ENCODE data around the gene CHN1.

The CHN1 gene

DNA sequence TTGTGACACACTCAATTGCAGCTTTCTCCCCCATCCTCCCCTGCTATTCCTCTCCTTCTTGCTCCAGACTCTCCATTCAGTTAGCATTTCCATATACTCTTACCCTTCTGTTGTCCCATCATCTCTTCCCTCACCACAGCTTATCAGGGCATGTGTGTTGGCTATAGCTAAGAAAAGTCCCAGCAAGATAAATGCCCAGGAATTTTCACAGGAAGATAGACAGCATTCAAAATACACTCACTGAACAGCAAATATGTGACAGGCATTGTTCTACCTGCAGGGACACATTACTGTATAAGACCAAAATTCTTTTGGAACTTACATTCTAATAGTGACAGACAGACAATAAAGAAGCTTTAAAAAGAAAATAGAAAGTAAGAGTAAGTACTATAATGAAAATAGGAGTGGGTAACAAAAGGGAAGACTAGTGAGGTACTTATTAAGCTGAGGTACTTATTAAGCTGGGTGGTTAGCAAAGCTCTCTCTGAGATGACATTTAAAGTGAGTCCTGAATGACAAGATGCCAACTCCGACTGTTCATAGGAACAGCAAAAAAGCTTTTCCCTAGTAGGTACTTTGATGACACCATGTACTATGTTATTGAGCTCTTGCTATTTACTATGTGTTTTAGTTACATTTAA is 86.2 kb downstream of the CHN1 start:
- DNase-seq: no peak

DNA sequence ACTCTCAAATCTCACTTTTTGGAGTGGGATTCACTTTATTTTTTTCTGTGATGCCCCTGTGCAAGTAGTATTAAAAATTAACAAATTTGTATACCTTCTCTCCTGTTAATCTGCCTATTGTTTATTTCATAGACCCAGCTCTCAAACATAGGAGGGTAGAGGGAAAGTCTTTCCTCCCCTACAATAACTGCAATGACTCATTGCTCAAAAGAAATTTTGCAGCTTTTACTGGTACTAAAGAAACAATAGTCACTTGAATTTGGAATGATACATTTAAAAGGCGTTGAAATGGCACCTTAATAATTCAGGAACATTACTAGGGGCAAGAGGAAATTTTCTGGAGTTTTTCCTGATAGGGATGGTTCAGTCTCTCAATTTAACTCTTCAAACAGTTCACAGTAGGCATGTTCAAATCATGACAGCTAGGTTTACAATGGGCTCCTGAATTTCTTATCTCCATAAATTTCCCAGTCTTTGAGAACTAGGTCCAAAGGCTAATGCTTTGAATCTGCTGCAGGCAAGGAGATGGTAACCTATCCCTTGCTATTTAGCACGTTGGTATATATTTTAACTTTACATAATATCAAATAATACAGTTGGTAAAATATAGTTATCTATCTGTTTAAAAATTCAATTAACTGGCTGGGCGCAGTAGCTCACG is 88.8 kb downstream of the CHN1 start:
- DNase-seq: no peak

DNA sequence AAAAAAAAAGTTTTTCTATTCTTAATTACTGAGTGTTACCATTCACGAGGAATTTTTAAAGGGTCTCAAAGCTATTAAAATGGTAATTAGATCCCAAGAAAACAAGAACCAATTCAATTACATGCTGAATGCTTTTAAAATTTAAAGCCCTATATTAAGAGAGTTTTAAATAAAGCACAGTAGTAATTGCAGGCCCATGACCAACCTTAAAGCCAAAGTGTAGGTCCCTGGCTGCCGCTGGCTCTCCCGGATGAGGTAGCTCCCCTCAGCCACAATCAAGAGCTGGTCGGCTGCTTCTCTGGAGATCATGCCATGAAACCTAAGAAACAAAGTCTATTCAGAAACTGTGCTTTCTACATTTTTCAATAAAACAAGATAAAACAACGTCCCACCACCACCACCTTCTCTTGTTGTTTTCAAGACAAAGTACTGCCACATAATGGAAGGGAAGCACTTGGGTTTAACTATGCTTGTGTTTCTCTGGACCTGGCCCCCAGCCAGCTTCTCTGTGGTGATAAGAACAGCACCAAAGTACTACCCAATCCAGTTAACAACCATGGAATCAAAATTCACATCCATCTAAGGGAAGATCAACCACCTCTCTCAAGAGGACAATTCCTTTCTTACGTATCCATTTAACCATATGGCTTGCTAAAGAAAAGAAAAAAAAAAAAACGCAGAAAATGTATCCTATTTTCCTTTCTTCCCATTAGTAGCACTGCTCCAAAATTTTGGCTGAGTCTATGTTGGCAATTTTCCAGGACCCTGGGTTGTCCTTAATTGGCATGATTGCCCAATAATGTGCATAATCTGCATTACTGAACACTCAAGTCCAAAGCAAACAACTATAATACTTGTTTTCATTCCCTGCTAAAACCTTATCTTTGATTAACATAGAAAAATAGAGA is 90.1 kb downstream of the CHN1 start:
- DNase-seq: no peak

DNA sequence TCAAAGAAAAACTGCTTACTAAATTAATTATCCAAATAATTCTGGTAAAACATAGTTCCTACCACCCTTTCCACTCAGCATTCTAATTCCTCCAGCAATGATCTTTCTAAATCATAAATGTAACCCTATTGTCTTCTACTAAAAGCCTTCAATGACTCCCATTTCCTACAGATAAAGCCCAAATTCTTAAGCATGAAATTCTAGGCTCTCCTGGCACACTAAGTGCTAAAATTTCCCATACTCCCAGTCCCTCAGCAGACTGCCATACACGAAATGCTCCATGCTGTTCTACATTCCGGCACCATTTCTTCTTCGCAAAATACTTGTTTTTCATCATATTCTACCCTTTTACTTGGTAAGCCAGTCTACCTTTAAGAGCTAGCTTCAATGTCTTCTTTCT is 96.9 kb downstream of the CHN1 start:
- no peak for DNase-seq

DNA sequence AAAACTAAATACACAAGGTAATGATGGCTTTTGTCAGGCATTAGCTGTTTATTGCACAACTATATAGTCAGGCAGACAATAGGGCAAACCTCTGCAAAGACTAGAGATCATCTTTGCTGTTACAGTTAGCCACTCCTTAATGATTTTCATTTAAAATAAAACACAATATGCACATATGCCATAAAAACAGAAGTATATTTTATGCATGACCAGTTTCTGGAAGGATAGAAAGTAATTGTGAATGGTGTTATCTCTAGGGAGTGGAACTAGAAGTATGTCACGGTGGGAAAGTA is 102.0 kb downstream of the CHN1 start:
- no peak for DNase-seq

DNA sequence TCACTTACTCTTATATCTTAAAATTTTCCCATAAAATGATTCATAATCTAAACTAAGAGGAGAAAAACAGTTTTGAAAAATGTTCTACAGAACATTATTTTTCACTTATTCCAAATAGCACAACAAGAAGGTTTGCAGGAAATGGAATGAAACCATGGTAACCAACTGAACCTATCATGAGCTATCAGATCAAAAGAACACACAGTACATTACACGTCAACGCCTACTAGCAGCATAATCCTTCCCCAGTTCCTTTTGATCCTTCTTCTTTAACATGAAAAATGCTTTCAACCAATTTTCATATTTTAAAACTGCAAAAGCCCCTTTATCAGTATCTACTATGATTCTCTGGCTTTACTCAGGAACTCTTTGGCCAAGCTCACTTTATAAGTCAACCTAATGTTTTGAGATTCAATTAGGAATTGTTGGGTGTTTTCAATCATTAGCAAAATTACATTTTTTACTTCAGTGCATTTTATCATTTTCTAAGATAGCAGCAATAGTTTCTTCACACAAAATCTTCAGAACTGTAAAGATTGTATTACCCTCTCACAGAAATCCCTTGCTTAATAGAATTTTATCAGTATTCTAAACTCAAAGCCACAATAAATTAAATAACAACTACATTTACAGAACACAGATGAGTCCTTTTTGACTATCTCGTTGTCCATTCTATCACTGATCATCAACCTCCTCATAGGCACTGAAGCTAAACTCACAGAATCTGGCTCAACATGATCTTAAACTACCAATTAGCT is 102.5 kb downstream of the CHN1 start:
- DNase-seq: no peak

DNA sequence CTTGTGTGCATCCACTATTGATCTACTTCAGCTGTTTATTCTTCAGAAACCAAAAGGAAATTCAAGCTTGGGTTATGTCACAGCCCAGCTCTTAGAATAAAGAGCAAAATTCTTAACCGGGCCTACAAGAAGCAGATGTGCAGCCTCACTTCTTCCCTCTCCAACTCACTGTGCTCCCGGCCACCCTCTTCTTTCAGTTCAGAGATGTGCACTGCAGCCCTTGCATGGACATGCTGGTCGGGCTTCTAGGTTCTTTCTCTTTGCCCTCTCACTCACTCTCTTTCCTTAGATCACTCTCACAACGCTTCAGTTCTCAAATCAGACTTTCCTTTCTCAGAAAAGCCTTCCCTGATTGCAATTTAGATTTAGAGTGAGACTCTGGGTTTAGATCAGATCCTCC is 104.1 kb downstream of the CHN1 start:
- no peak for DNase-seq

DNA sequence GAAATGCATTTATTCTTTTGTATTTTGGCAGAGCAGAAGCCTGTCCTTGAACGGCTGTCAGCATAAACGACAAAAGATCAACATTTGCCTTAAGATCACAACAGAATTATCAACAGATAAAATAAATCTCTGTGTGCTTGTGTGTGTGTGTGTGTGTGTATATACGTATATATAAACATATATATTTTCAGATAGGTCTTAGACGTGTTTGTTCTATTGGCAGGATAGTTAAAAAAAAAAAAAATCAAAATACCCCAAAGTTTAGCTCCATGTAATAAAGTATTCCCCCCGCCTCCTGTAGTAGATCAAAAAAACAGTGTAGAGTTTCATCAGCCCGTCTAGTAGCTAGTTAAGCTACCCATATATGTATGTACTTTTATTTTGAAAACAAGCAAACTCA is 107.9 kb downstream of the CHN1 start:
- no peak for DNase-seq

DNA sequence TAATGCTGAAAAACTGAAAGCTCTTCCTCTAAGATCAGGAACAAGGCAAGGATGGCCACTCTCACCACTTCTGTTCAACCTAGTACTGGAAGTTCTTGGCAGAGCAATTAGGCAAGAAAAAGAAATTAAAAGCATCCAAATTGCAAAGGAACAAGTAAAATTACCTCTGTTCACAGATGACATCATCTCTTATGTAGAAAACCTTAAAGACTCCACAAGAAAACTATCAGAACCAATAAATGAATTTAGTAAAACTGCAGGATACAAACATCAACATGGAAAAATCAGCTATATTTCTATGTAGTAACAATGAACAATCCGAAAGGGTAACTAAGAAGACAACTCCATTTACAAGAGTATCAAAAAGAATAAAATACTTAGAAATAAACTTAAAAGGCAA is 112.2 kb downstream of the CHN1 start:
- DNase-seq: no peak

DNA sequence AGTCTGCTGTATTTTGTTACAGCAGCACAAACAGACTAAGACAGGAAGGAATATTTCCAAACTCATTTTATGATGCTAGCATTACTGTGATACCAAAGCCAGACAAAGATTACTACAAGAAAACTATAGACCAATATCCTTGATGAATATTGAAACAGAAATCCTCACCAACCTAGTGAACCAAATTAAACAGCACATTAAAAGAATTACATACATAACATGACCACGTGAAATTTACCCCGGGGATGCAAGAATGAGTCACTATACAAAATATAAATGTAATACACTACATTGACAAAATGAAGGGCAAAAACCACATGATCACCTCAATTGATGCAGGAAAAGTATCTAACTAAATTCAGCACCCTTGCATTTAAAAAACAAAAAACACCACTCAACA is 112.6 kb downstream of the CHN1 start:
- DNase-seq: no peak

DNA sequence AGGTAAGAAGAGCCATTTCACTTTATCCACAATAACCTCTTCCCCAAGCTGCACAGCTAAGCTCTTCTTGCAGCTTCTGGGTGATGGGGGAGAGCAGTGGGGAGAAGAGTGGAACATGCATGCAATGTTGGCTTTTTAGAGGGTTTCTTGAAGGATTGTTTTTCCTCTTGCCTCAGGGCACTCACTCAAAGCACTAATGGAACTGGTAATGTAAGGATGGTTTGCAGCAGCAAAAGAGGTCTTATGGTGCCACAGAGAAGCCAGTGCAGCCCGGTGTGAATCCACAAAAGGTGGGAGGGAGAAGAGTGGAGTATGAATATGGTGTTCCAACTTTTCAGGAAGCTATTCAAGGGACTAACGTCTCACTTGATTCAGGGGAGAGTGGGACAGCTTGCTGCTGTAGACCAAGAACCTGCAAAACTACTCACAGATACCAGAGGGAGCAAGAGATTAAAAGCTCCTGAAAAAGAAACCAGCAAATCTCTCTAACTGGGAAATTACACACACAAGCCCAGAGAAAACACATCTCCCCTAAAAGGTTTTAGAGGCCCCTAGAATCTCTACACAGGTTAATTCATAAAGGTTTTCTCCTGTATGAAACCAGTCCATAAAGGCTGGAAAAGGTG is 116.4 kb downstream of the CHN1 start:
- no peak for DNase-seq

DNA sequence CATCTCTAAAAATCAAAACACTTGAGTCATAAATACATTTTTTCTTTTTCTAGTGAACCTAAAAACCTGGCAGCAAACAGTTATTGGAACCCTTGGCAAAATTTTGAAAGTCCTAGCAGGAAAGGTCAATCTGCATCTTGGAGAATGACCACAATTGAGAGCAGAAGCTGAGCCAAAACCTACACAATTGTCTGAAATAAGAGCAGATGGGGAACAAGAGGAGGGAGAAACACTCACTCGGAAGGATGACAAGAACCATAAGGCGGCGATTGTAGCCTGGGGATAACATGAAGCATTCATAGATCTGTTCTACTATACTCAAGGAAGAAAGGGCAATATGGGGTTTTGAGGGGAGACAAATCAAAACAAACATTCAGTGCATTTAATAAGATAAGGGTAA is 117.0 kb downstream of the CHN1 start:
- DNase-seq: no peak

DNA sequence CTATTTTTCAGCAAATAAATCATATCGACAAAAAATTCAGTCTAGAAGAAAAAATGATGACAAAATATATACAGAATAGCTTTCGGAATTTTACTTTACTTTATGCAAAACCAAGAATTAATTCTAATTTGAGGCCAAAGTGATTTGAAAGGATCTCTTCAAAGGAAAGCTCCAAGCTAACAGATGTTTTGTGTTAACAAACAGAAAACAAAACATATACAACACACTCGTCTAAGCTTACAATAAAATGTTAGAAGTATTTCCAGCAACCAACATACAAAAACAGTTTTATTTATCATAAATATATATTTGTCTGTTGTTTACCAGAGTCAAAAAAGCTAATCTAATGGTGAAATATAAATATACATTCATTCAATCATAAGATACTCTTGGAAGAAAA is 122.8 kb downstream of the CHN1 start:
- DNase-seq: no peak

DNA sequence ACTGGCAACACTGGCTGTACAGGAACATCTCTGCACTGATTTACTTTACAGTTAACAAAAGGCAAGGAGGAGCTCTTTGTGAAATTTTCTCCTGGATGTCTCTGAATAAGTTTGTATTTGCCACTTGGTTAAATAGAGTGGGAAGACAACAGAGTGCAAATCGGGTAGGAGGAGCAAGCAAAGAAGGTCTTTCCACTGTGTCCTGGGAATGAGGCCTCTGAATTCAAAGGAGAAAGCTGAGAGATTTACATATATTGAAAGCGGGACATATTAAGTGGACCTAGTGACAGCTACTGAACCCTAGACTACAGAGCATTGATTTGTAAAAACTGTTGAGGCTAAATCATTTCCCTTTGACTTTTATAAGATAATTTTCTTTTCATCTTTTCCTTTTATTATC is 123.5 kb downstream of the CHN1 start:
- DNase-seq: no peak

DNA sequence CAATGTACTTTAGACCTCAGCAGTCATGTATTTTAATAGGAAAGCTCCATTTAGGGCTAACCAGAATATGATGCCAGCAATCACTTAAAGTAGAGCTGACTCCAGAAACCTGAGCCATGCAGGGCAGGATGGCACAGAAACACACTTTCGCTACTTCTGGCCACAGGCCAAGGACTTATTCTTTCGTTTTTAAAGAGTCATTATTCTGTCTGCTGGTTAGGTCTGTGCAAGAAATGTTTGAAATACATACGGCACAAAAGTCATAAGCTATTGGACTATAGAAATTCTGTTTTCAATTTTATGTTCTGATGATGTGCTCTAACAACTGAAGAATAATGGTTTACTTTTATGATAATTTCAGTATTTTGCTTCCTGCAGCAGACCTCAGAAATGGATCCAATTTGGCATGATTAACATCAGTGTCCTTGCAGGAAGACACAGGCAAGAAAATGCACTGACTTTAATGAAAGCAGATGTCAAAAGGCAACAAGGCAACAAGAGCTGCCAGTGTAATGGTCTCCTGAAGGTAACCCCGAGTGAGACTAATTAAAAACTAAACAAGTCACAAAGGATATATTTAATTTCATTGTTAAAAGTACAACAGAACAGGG is 126.5 kb downstream of the CHN1 start:
- DNase-seq: peak; percentile 4

DNA sequence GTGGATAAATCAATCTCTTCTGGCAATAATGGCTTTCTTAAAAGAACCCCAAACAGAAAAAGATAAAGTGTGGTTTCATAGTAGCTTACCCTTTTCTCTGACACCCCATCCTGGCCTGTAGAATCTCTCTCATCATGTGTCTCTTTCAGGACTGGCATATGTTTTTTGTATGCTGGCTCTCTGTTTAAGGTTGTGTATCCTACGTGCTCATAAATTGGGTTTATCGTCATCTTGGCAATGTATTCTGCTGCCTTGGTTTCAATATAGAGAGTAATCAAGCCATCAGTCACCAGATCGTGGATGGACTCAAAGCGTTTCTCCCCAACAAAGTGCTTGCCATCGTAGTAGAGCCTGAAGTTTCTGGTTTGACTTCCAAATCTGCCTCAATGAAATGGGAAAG is 127.4 kb downstream of the CHN1 start:
- no peak for DNase-seq

DNA sequence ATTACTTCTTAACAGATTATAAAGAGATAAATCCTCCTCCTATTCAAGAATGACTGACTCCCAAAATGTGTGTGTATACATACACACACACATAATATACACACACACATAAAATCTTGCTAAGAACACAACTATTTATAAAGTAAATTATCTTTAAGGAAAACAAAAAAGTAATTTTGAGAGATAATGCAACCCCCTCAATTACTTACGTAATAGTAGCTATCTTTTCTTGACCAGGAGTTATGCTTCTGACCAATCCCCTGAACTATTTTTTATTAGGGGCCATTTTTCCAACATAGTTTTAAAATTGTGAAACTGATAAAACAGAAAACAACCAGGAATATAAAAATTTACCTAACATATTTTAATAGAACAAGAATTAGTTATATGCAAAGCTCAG is 127.9 kb downstream of the CHN1 start:
- DNase-seq: no peak

DNA sequence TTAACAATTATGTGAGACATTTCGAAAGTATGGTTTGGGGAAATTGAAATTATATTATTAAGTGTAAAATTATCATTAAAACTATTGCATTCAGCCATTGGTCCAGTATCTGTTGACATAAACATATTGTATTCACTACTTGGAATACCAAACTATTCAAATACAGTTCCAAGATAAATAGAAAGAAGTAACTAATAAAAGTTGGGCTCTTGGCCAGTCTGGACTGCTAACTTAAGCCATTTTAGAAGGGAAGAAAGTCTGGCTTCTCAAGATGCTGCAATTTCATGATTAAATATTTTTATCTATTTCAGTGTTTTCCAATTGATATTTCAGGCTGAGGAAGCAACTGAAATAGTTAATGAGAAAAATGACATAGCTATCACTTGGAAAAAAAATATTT is 131.1 kb downstream of the CHN1 start:
- DNase-seq: no peak

DNA sequence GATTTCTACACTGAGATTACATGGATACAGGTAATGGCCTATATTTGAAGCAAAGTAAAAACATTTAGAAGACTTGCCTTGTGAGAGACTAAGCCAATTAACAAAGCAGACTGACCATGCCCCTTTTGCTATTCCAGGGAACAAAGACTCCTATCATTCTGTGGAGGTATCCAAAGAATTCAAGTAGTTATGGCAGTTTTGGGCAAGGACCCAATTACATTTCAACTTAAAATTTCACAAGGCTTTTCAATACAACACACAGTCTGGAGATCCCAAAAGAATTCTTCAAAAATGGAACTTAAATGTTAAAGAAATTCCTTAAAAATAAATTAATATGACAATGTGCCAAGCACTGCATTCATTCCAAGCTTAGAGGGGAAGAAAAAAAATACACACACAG is 131.7 kb downstream of the CHN1 start:
- no peak for DNase-seq

DNA sequence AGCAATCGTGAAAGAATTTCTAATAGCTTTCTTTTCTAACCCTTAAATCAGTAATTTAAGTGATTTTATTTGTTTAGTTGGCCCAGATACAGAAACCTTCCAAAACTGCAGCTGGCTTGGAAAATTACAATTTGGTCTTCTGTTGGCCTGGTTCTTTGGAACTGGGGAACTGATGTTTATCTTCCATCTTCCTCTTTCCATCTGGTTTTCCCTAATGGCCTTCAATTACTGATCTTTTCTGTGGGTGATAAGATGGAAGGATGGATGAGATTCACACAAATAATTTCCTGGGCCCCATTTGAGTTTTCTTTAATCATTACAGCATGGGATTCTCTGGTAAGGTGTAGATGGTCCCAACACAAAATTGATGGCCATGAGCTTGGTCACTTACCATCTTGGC is 134.4 kb downstream of the CHN1 start:
- no peak for DNase-seq

DNA sequence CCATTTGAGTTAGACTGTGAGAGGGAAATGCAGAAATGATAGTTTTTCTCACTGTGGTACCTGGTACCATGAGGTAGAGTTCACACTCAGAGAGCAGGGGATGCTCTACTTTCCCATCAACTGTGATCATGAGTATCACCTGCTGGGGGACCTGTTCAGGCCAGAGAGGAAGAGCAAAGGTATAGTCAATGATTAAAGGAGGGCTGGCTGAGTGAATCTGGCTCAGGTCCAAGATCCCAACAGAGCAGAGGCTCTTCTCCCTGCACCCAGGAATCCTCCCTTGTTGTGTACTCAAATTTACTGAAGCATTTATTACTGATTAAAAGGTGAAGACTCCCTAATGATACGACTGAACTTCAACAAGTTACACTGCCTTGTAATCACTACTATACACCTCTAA is 136.3 kb downstream of the CHN1 start:
- DNase-seq: peak; percentile 42

DNA sequence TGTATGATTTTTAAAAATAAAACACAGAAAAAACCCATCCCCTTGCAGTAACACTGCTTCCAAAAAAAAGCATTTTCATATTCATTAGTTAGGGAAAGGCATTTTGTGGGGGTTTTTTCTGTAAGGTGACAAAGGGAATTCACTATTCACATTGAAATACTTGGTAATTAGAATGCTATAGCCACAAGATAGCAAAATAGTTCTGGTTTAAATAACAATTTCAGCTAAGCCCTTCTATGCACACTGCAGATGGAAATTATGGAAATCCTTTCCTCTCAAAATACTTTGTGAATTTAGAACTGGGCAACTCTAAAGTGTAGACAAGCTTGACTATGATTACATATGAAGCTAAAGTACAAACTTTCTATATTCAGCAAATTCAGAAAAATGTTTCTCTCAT is 138.8 kb downstream of the CHN1 start:
- DNase-seq: no peak

DNA sequence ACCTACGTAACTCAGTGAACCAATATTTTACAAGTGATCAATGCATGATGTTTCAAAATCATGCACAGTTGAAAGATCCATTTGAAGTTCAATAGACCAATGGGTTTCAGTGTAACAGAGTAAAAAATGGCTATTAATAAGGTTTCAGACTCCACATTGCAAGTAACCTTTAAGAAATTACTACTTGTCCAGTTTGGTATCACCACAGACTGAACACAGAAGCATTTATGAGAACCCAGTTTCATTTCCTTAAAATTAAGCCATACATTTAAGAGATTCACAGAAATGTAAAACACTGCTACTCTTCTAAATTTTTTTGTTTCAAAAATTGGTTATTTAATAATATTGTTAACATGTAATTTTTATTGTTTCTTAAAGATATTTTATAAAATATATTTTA is 142.0 kb downstream of the CHN1 start:
- no peak for DNase-seq

All from NCI-H510A (cell line).